Testis (tissue), 3 donors: Measurements from ENCODE around the gene TSC22D1. TPM values are rescaled to one million over a fixed set of nuclear protein-coding genes. Genes with fewer than 3 reads are reported as not detected.

Experiments used
- DNase-seq: peaks from one replicate; pipeline ENCODE4 v3.0.0-alpha.2; 2019
- H3K27ac ChIP-seq, 2 donors: fragments of 200-600 bp; sonication (generic); one replicate each; pipeline ENCODE4 v1.5.1; 2019
- H3K27me3 ChIP-seq: fragments of 200-600 bp; sonication (generic); one replicate; pipeline ENCODE4 v1.5.1; 2019
- H3K36me3 ChIP-seq: fragments of 200-600 bp; sonication (generic); one replicate; pipeline ENCODE4 v1.5.1; 2017; ENCODE audit warnings: low read depth; ENCODE audit errors: missing control alignments
- H3K4me1 ChIP-seq: fragments of 200-600 bp; sonication (generic); one replicate; pipeline ENCODE4 v1.5.1; 2019
- H3K4me3 ChIP-seq, 2 donors: fragments of 200-600 bp; sonication (generic); one replicate each; pipeline ENCODE4 v1.5.1; 2017 to 2019
- H3K9me3 ChIP-seq: fragments of 200-600 bp; sonication (generic); one replicate; pipeline ENCODE4 v1.5.1; 2017
- CTCF ChIP-seq, 3 experiments: fragments of 450-650 bp in 2 of 3; fragments of 200-600 bp in 1 of 3; sonication (generic) in 1 of 3; IDR thresholded peaks; one replicate each; pipeline ENCODE4 v1.5.1; 2016 to 2019; ENCODE audit warnings: antibody characterized with exemption in 3 of 3, mild to moderate bottlenecking in 2 of 3, moderate library complexity in 1 of 3
- POLR2A ChIP-seq: fragments of 450-650 bp; IDR thresholded peaks from one replicate; pipeline ENCODE4 v1.6.1; 2017; ENCODE audit warnings: antibody characterized with exemption, mild to moderate bottlenecking, moderate library complexity
- WGBS, 2 donors: methylation state at CpG; one replicate each; pipeline ENCODE4 v1.1.5; 2018; 5-methylcytosine and 5-hydroxymethylcytosine counted together
- intact Hi-C: fragments of 100-400 bp; cut with DNase I; formaldehyde crosslinking; loops from one replicate; pipeline ENCODE4 v1.15.1; 2023; ENCODE audit warnings: low total_unique reads
- polyA plus RNA-seq: library from polyadenylated mRNA; stranded (reverse); fragments of 350-450 nt; fragmentation: Illumina TruSeq; extraction: RNeasy Lipid Tissue Mini Kit (QIAGEN cat#74804); gene quantifications from one replicate; pipeline ENCODE4 v1.2.3, GENCODE V29; 2014; ENCODE audit warnings: low read depth, low replicate concordance; ENCODE audit not compliant: insufficient read depth
- total RNA-seq, 2 donors: library from RNA; depleted of rRNA; stranded (reverse); fragments of >200 nt; gene quantifications; one replicate each; pipeline ENCODE4 v1.2.3, GENCODE V29; 2016

Gene TSC22D1
- total and polyA plus RNA-seq, 3 donors from 2014 or later, result 189 to 227 (median 193) TPM

GRCh38 chr13:44619651-44620050 lies 43.5 kb upstream of the TSC22D1 start:
- Histone ChIP-seq H3K36me3 (no peaks in the 10 kb centered on the region), H3K27me3 (no peaks in the 10 kb centered on the region), H3K4me1 (no peaks in the 10 kb centered on the region), H3K9me3 (no peaks in the 10 kb centered on the region), H3K4me3 (no peak overlapping the region), H3K27ac (no peak overlapping the region)
- TF ChIP-seq CTCF (IDR thresholded peaks at IDR 0.05) (no peak), POLR2A (no peak)
- 98% methylated on average over 1 of the region's 1 CpG for WGBS, 2 donors
- DNase-seq, result no peak
- intact Hi-C loops, result no loop called here

DNA sequence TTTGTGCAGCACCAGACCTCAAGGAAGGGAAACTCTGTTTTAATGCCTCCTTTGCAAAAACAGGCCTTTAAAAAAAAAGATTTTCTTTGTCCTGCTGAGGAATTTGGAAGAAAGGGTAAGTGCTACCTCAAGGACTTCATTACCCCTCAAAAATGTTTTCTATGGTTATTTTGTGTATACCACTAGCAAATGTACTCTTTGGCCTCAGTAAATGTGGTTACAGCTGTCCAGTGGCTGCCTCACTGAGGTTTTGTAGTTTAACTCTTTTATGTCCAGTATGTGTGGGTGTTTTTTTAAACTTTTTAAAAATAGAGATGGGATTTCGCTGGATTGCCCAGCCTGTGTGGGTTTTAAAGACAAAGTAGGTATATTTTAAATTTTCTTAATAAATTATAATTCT lies 42.2 kb upstream of the TSC22D1 start:
- Histone ChIP-seq H3K4me3 (no peak overlapping the region), H3K4me1 (no peaks in the 10 kb centered on the region), H3K27me3 (no peaks in the 10 kb centered on the region), H3K27ac (no peak overlapping the region), H3K9me3 (no peaks in the 10 kb centered on the region), H3K36me3 (no peaks in the 10 kb centered on the region)
- intact Hi-C loops, result no loop called here
- 71 to 80% methylated on average over 1 of the region's 1 CpG for WGBS, 2 donors
- no peak for DNase-seq
- TF ChIP-seq POLR2A (no peak), CTCF (IDR thresholded peaks at IDR 0.05) (no peak)

DNA sequence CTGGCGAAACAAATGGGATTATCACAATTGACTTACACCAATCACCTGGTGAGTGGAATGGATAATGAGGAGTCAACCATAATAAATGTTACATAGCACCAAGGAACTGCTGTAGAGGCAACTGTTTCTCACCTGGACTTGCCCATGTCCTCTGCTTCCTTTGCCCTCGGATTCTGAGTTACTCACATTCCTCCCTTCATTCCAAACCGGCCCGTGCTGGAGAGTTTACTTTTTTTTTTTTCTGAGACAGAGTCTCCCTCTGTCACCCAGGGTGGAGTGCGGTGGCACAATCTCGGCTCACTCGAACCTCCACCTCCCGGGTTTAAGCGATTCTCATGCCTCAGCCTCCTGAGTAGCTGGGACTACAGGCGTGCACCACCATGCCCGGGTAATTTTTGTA lies 41.5 kb upstream of the TSC22D1 start:
- no peaks in the 10 kb centered on the region for H3K9me3 ChIP-seq
- no peak for DNase-seq
- H3K4me3 ChIP-seq, result no peak overlapping the region
- 75 to 81% methylated on average over 11 of the region's 11 CpGs for WGBS, 2 donors
- H3K36me3 ChIP-seq, result no peaks in the 10 kb centered on the region
- TF ChIP-seq CTCF (IDR thresholded peaks at IDR 0.05) (no peak), POLR2A (no peak)
- no peak overlapping the region for H3K27ac ChIP-seq
- intact Hi-C loops, result no loop called here
- no peaks in the 10 kb centered on the region for H3K27me3 ChIP-seq
- no peaks in the 10 kb centered on the region for H3K4me1 ChIP-seq

- no peaks in the 10 kb centered on the region for H3K4me1 ChIP-seq
- TF ChIP-seq POLR2A, result no peak
- TF ChIP-seq CTCF (IDR thresholded peaks at IDR 0.05), result no peak
- H3K27ac ChIP-seq, result no peak overlapping the region
- no peak for DNase-seq
- 91 to 93% methylated on average over 2 of the region's 2 CpGs for WGBS, 2 donors
- intact Hi-C loops, result no loop called here
- no peak overlapping the region for H3K4me3 ChIP-seq
- H3K36me3 ChIP-seq, result no peaks in the 10 kb centered on the region
- no peaks in the 10 kb centered on the region for H3K9me3 ChIP-seq
- no peaks in the 10 kb centered on the region for H3K27me3 ChIP-seq
Observed at GRCh38 chr13:44609137-44609536, 33.0 kb upstream of the TSC22D1 start.

DNA sequence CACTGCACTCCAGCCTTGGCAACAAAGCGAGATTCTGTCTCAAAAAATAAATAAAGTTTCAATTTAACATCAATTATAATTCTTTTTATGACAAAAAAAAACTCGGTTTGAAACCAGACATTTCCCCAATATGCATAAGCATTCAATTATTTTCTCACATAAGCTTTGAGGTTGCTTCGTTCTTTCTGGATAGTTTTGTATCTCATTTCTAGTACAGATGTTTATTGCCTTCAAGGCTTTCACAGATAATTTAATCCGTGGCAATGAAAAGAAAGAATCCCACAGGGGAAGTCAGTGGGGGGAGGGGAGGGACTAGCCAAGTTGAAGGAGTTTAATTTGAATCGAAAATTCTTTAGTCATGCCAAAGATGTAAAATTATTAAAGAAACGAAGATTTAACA lies 29.6 kb upstream of the TSC22D1 start:
- intact Hi-C loops, result no loop called here
- Histone ChIP-seq H3K36me3 (no peaks in the 10 kb centered on the region), H3K4me3 (no peak overlapping the region), H3K27me3 (no peaks in the 10 kb centered on the region), H3K4me1 (no peaks in the 10 kb centered on the region), H3K9me3 (no peaks in the 10 kb centered on the region), H3K27ac (no peak overlapping the region)
- no peak for DNase-seq
- 50 to 57% methylated on average over 6 of the region's 6 CpGs for WGBS, 2 donors
- TF ChIP-seq POLR2A (no peak), CTCF (IDR thresholded peaks at IDR 0.05) (no peak)
